Stomach (tissue), 9 donors: ENCODE measurements around the gene FOXN3. TPM values are rescaled to one million over a fixed set of nuclear protein-coding genes. Genes with fewer than 3 reads are reported as not detected.

ENCODE experiments used
- DNase-seq, 2 donors: peaks; one replicate each; pipeline versions ENCODE4 v3.0.0 to v3.0.0-alpha.2; 2013 to 2019
- H3K27ac ChIP-seq, 5 donors: fragments of 200-600 bp in 4 of 5; sonication (generic) in 4 of 5; one replicate each; pipeline ENCODE4 v1.5.1; 2013 to 2019; ENCODE audit warnings: mild to moderate bottlenecking in 1 of 5, moderate library complexity in 1 of 5
- H3K27me3 ChIP-seq, 3 donors: fragments of 200-600 bp; sonication (generic); one replicate each; pipeline ENCODE4 v1.5.1; 2017 to 2019; ENCODE audit warnings: mixed run types in 1 of 3
- H3K36me3 ChIP-seq, 4 donors: fragments of 200-600 bp; sonication (generic); 1 replicate in 3 of 4; 2 replicates in 1 of 4; pipeline ENCODE4 v1.5.1; 2016 to 2019
- H3K4me1 ChIP-seq, 4 donors: fragments of 200-600 bp; sonication (generic); one replicate each; pipeline ENCODE4 v1.5.1; 2016 to 2019
- H3K4me3 ChIP-seq, 4 donors: fragments of 200-600 bp; sonication (generic) in 3 of 4; one replicate each; pipeline ENCODE4 v1.5.1; 2016 to 2019; ENCODE audit warnings: mild to moderate bottlenecking in 1 of 4
- H3K9me3 ChIP-seq, 4 donors: fragments of 200-600 bp; sonication (generic); one replicate each; pipeline ENCODE4 v1.5.1; 2016 to 2019
- EP300 ChIP-seq: sonication (generic); formaldehyde crosslinking; IDR thresholded peaks from one replicate; pipeline ENCODE4 v1.6.1; 2017; ENCODE audit warnings: antibody characterized with exemption
- POLR2A ChIP-seq, 4 donors: fragments of 450-650 bp; IDR thresholded peaks; one replicate each; pipeline ENCODE4 v1.6.1; 2016; ENCODE audit warnings: antibody characterized with exemption in 4 of 4, control low read depth in 2 of 4, mild to moderate bottlenecking in 1 of 4, moderate library complexity in 1 of 4
- POLR2AphosphoS5 ChIP-seq, 3 donors: sonication (generic); formaldehyde crosslinking; IDR thresholded peaks; one replicate each; pipeline ENCODE4 v1.6.1; 2016; ENCODE audit warnings: antibody characterized with exemption in 3 of 3
- WGBS, 5 donors: extraction: QIAGEN DNeasy Blood & Tissue Kit in 3 of 5; methylation state at CpG; one replicate each; pipeline versions ENCODE4 v1.1.5 to v1.1.7; 2013 to 2018; 5-methylcytosine and 5-hydroxymethylcytosine counted together
- intact Hi-C: fragments of 100-400 bp; cut with DNase I; formaldehyde crosslinking; loops from one replicate; pipeline ENCODE4 v1.15.1; 2023; ENCODE audit warnings: low total_unique reads
- polyA plus RNA-seq, 3 donors: library from polyadenylated mRNA; stranded (reverse); fragments of 200-250 nt; gene quantifications; one replicate each; pipeline ENCODE4 v1.2.3, GENCODE V29; 2013
- total RNA-seq, 5 donors: library from RNA; depleted of rRNA; stranded (reverse); fragments of >200 nt; gene quantifications; one replicate each; pipeline versions ENCODE4 v1.1.0 to v1.2.3, GENCODE V29; 2014 to 2016
- TF ChIP-seq, protein P1 (sequence below), 7 experiments: fragments of 450-650 bp in 4 of 7; fragments of 200-600 bp in 3 of 7; sonication (generic) in 3 of 7; IDR thresholded peaks; one replicate each; pipeline ENCODE4 v1.5.1; 2016 to 2019; ENCODE audit warnings: antibody characterized with exemption in 7 of 7, control low read depth in 2 of 7, mild to moderate bottlenecking in 1 of 7
- donor health status: healthy with polysubstance abuse.
- donor health status: Bipolar disorder and iron deficiency.
- donor health status: healthy.

Gene FOXN3
- total and polyA plus RNA-seq, 8 donors: 12.5 to 126 (median 56.6) TPM

DNA sequence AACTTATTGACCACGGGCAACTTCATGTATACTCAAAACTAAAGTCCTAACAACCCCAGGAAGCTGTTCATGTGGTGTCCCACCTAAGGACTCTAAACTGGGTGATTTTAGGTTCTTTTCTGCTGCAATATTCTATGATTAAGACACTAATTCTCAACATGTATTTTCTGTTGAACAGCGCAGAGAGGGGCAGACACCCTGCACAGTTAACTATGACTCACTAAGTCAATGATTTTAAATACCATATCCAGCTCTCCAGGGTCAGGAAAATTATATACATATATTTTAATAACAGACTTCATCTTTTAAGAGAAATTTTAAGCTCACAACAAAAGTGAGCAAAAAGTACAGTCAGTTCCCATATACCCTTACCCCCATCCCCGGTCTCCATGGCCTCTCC is 85.0 kb downstream of the FOXN3 start:
- TF ChIP-seq POLR2A (IDR thresholded peaks at IDR 0.05) (no peak), EP300 (no peak)
- 77 to 97% (median 96%) methylated on average over 3 of the region's 3 CpGs for whole genome bisulfite sequencing, 5 donors

DNA sequence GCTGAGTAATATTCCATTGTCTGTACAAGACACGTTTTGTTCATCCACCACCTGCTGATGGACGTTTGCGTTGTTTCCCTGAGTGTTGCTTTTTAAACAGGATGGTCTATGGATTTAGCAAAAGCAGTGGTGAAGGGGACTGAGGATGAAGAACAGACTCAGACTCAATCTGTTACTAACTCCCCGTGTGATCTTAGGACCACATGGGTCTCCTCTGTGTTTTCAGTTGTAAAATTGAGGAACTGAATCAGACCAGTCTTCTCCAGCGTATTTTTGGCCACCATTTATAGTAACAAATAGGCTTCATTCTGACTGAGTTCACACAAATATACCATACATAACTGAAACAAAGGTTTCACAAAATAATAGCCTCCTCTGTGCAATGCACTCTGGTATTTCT is 85.6 kb downstream of the FOXN3 start:
- peaks cover 0 to 41% (median 20%) of the 10 kb centered on the region in 4 donors for H3K4me1 ChIP-seq
- 89 to 94% (median 92%) methylated on average over 5 of the region's 5 CpGs for WGBS, 5 donors

More for the DNA sequence above, 85.0 kb downstream of the FOXN3 start:
- no peak for DNase-seq
- no peaks in the 10 kb centered on the region for H3K27me3 ChIP-seq
- H3K27ac ChIP-seq: no peak overlapping the region
- no peaks in the 10 kb centered on the region for H3K36me3 ChIP-seq
- no peaks in the 10 kb centered on the region for H3K9me3 ChIP-seq
- intact Hi-C loops: no loop called here
- peaks cover 2 to 38% (median 24%) of the 10 kb centered on the region in 4 donors for H3K4me1 ChIP-seq
- no peak overlapping the region for H3K4me3 ChIP-seq

DNA sequence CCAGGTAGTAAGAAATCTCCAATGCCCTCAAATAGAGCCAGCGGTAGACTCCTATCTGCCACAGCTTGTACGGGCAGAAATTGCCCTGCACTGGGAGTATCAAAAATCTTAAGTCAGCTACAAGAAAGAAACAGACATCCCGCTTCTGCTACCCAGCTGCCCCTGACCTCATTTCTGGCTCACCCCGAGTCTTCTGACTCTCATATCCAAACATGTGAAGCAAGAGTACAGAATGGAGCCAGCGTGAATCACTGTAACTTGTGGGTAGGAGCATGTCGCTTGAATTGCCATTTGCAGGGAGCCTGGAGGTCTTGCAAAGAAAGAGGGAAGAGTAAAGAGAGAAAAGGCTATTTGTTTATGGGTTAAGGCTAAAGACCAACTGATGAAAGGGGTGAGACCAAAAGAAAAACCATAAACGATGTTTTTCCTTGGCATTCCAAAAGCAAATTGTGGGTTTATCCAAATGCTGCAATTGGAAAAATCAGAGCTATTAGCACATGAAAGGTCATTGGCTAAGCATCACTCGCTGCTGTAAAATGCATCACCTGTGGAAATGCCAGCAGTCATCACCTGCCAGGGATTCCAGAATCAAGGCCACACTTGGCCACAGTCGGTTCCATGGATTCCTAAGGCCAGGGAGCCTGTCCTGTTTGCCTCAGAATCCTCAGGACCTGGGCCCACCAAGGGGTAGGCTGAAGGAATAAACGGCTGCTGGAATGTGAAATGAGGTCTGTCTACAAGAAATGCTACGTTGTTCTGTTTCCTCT is 86.6 kb downstream of the FOXN3 start:
- H3K27ac ChIP-seq: peak overlapping the region in 1 of 5 donors; percentile 55
- 66 to 85% (median 77%) methylated on average over 11 of the region's 11 CpGs for WGBS, 5 donors
- intact Hi-C loops: no loop called here
- no peaks in the 10 kb centered on the region for H3K27me3 ChIP-seq
- H3K4me3 ChIP-seq: no peak overlapping the region
- peaks cover 0 to 41% (median 18%) of the 10 kb centered on the region in 4 donors for H3K4me1 ChIP-seq
- TF ChIP-seq POLR2AphosphoS5 (IDR thresholded peaks at IDR 0.05) (peak; percentile 16 to 62 (median 28)), POLR2A (IDR thresholded peaks at IDR 0.05) (no peak)
- no peaks in the 10 kb centered on the region for H3K9me3 ChIP-seq
- H3K36me3 ChIP-seq: peaks cover 0 to 8% (median 4%) of the 10 kb centered on the region in 4 donors
- no peak for DNase-seq

More for the DNA sequence above, 85.6 kb downstream of the FOXN3 start:
- TF ChIP-seq POLR2A (IDR thresholded peaks at IDR 0.05) (no peak), EP300 (no peak)
- Histone ChIP-seq H3K27me3 (no peaks in the 10 kb centered on the region), H3K9me3 (no peaks in the 10 kb centered on the region), H3K27ac (no peak overlapping the region), H3K4me3 (no peak overlapping the region), H3K36me3 (no peaks in the 10 kb centered on the region)
- DNase-seq: no peak
- intact Hi-C loops: no loop called here

DNA sequence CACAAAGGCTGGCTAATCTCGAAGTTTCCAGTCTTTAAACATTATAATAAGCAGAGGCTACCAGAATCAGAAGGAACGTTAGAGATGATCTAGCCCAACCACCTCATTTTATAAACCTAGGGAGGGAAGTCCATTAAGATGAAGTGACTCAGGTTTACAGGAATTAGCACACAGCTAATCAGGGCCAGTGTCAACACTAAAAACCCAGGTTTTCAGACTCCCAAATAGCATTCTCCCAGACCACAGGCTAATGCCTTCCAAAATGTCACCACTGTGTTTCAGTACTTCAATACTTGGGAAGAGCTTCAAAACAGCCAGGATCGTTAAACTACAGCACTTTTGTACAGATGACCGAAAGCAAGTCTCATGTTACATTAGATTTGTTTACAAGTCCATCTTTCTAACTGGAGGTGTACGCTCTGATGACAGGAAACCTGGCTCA is 89.2 kb downstream of the FOXN3 start:
- DNase-seq: no peak
- WGBS, 5 donors: 52 to 74% (median 60%) methylated on average over 5 of the region's 5 CpGs
- H3K4me3 ChIP-seq: no peak overlapping the region
- TF ChIP-seq POLR2AphosphoS5 (IDR thresholded peaks at IDR 0.05): peak in 1 of 3 donors; percentile 27
- TF ChIP-seq, protein P1, sequence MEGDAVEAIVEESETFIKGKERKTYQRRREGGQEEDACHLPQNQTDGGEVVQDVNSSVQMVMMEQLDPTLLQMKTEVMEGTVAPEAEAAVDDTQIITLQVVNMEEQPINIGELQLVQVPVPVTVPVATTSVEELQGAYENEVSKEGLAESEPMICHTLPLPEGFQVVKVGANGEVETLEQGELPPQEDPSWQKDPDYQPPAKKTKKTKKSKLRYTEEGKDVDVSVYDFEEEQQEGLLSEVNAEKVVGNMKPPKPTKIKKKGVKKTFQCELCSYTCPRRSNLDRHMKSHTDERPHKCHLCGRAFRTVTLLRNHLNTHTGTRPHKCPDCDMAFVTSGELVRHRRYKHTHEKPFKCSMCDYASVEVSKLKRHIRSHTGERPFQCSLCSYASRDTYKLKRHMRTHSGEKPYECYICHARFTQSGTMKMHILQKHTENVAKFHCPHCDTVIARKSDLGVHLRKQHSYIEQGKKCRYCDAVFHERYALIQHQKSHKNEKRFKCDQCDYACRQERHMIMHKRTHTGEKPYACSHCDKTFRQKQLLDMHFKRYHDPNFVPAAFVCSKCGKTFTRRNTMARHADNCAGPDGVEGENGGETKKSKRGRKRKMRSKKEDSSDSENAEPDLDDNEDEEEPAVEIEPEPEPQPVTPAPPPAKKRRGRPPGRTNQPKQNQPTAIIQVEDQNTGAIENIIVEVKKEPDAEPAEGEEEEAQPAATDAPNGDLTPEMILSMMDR (IDR thresholded peaks at IDR 0.05): no peak
- no peak for TF ChIP-seq EP300
- intact Hi-C loops: no loop called here
- H3K27me3 ChIP-seq: no peaks in the 10 kb centered on the region
- no peak overlapping the region for H3K27ac ChIP-seq
- H3K36me3 ChIP-seq: peaks cover 0 to 15% (median 4%) of the 10 kb centered on the region in 4 donors
- H3K9me3 ChIP-seq: no peaks in the 10 kb centered on the region
- peaks cover 0 to 41% (median 20%) of the 10 kb centered on the region in 4 donors for H3K4me1 ChIP-seq

DNA sequence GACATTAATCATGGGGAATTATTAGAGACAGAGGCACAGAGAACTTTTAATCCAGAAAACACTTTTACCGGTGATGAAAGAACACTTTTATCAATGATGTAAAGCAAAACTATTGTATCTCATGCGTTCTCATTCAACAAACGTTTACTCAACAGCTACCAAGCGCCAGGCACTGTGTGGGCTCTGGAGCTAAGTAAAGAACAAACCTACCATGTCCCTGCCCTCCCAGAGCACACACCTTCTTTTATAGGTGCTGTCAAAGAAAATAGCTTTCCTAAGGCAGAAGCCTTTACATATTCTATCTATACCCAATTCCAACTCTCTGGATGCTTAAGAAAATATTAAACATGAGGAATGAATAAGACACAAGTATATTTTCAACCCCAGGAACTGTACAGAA is 91.1 kb downstream of the FOXN3 start:
- peaks cover 0 to 15% (median 4%) of the 10 kb centered on the region in 4 donors for H3K36me3 ChIP-seq
- WGBS, 5 donors: 31 to 59% (median 52%) methylated on average over 4 of the region's 4 CpGs
- no peaks in the 10 kb centered on the region for H3K9me3 ChIP-seq
- no peak overlapping the region for H3K27ac ChIP-seq
- TF ChIP-seq POLR2AphosphoS5 (IDR thresholded peaks at IDR 0.05): no peak
- TF ChIP-seq, protein P1 (IDR thresholded peaks at IDR 0.05): no peak
- TF ChIP-seq EP300: no peak
- TF ChIP-seq POLR2A (IDR thresholded peaks at IDR 0.05): no peak
- peaks cover 0 to 41% (median 20%) of the 10 kb centered on the region in 4 donors for H3K4me1 ChIP-seq
- H3K27me3 ChIP-seq: no peaks in the 10 kb centered on the region
- no peak overlapping the region for H3K4me3 ChIP-seq
- intact Hi-C loops: no loop called here
- no peak for DNase-seq
